K562 (cell line): Measurements from ENCODE around the gene SNX17. TPM values are rescaled to one million over a fixed set of nuclear protein-coding genes. Genes with fewer than 3 reads are reported as not detected.

Source experiments
- ATAC-seq: fragments of 200-7000 bp; cut with Tn5 transposase; 3 replicates; pipeline ENCODE4 v1.9.1; 2020; ENCODE audit warnings: moderate library complexity
- BruUV-seq: library from RNA; stranded (reverse); fragments of 400-500 nt; replicated peaks from 2 replicates; lab custom pipeline; 2021; lab: Mats Ljungman, UMichigan
- CTCF ChIA-PET: fragments of 300-600 bp; formaldehyde crosslinking; extraction: SDS; loops from one replicate; lab custom pipeline; 2021; ENCODE audit warnings: low intra/inter-chr PET ratio; lab: Yijun Ruan, JAX
- POLR2A ChIA-PET: fragments of 300-600, 350-650 bp; sonication (Branson Sonifier 250); formaldehyde crosslinking; extraction: SDS; loops from one replicate; lab custom pipeline; 2021; ENCODE audit warnings: antibody characterized with exemption, inconsistent platforms; lab: Yijun Ruan, JAX
- DNase-seq, 4 experiments: peaks; one replicate each; pipeline versions ENCODE4 v3.0.0 to v3.0.0-alpha.2; 2011 to 2018; ENCODE audit warnings: low spot score in 3 of 4, mixed read lengths in 3 of 4; ENCODE audit errors: extremely low read depth in 1 of 4
- FAIRE-seq: peaks from 2 replicates; lab custom pipeline; 2011; peaks lifted over from hg19 to GRCh38; lab: Jason Lieb, UNC
- H2AFZ ChIP-seq: 2 replicates; pipeline ENCODE4 v1.6.0; 2011; ENCODE audit warnings: low read depth, low read length, control low read depth, inconsistent platforms
- H3K27ac ChIP-seq: fragments of 200-600 bp; 3 replicates; pipeline ENCODE4 v1.8.0; 2011; ENCODE audit warnings: low read depth, mild to moderate bottlenecking, control low read depth, inconsistent platforms, low read length, moderate library complexity, mixed read lengths; ENCODE audit errors: extremely low read depth
- H3K27me3 ChIP-seq, 2 experiments: fragments of 300-600 bp in 1 of 2; 2 replicates in 1 of 2; 3 replicates in 1 of 2; pipeline versions ENCODE4 v1.6.0 to v1.8.0; 2011; ENCODE audit warnings: inconsistent platforms in 2 of 2, low read length in 2 of 2, mild to moderate bottlenecking in 1 of 2, mixed read lengths in 1 of 2, moderate library complexity in 1 of 2; ENCODE audit not compliant: control insufficient read depth in 2 of 2, insufficient read depth in 2 of 2
- H3K36me3 ChIP-seq: fragments of 300-600 bp; 3 replicates; pipeline ENCODE4 v1.8.0; 2011; ENCODE audit warnings: mild to moderate bottlenecking, low read length, inconsistent platforms; ENCODE audit not compliant: control insufficient read depth, insufficient read depth
- H3K4me1 ChIP-seq, 2 experiments: fragments of 200-600 bp in 1 of 2; replicated peaks in 1 of 2; 2 replicates in 1 of 2; 3 replicates in 1 of 2; pipeline versions ENCODE4 v1.5.1 to v1.8.0; 2011; ENCODE audit warnings: inconsistent platforms in 2 of 2, low read length in 2 of 2, mild to moderate bottlenecking in 1 of 2, mixed read lengths in 1 of 2, moderate library complexity in 1 of 2; ENCODE audit not compliant: control insufficient read depth in 2 of 2, insufficient read depth in 2 of 2
- H3K4me2 ChIP-seq: 2 replicates; pipeline ENCODE4 v1.6.1; 2011; ENCODE audit warnings: low read length, control low read depth, inconsistent platforms, mixed read lengths; ENCODE audit not compliant: insufficient read depth
- H3K4me3 ChIP-seq: fragments of 200-600 bp; sonication (generic), shearing (Covaris generic); 2 replicates; pipeline ENCODE4 v1.5.1; 2016; ENCODE audit warnings: control low read depth, inconsistent platforms
- H3K79me2 ChIP-seq: fragments of 200-600 bp; 3 replicates; pipeline ENCODE4 v1.8.0; 2011; ENCODE audit warnings: low read length, inconsistent platforms; ENCODE audit not compliant: control insufficient read depth, insufficient read depth
- H3K9ac ChIP-seq, 2 experiments: 2 replicates each; pipeline versions ENCODE4 v1.6.0 to v1.6.1; 2011; ENCODE audit warnings: low read depth in 2 of 2, low read length in 2 of 2, control low read depth in 1 of 2, inconsistent platforms in 1 of 2, mild to moderate bottlenecking in 1 of 2, mixed read lengths in 1 of 2; ENCODE audit not compliant: insufficient read depth in 1 of 2
- H3K9me1 ChIP-seq: one replicate; pipeline ENCODE4 v1.6.0; 2011; ENCODE audit warnings: inconsistent platforms, mild to moderate bottlenecking, low read length, moderate library complexity; ENCODE audit not compliant: control insufficient read depth, insufficient read depth
- H3K9me3 ChIP-seq: replicated peaks from 2 replicates; pipeline ENCODE4 v1.5.1; 2011; ENCODE audit warnings: low read depth, low read length, inconsistent platforms; ENCODE audit not compliant: control insufficient read depth, insufficient read depth
- H4K20me1 ChIP-seq: replicated peaks from 2 replicates; pipeline ENCODE4 v1.6.1; 2011; ENCODE audit warnings: low read length, inconsistent platforms, mixed read lengths; ENCODE audit not compliant: control insufficient read depth, insufficient read depth
- FIP1L1 ChIP-seq: fragments of 200-400 bp; formaldehyde crosslinking; IDR thresholded peaks from 2 replicates; pipeline ENCODE4 v1.6.1; 2018; ENCODE audit warnings: mild to moderate bottlenecking, low read depth, low read length; ENCODE audit not compliant: poor library complexity, severe bottlenecking
- PHF8 ChIP-seq: fragments of 200-600 bp; sonication (generic); IDR thresholded peaks from 2 replicates; pipeline ENCODE4 v1.6.1; 2012; ENCODE audit warnings: mixed run types, mild to moderate bottlenecking, inconsistent platforms, low read length, moderate library complexity, borderline replicate concordance
- POLR2A ChIP-seq: fragments of 450-650 bp; conservative IDR thresholded peaks from 2 replicates; pipeline ENCODE4 v1.6.1; 2016
- POLR2G ChIP-seq: fragments of 200-400 bp; formaldehyde crosslinking; IDR thresholded peaks from 2 replicates; pipeline ENCODE4 v1.6.1; 2017; ENCODE audit warnings: low read depth, mild to moderate bottlenecking, antibody characterized with exemption, low read length, moderate library complexity
- RBFOX2 ChIP-seq: fragments of 200-400 bp; formaldehyde crosslinking; IDR thresholded peaks from 2 replicates; pipeline ENCODE4 v1.6.1; 2017; ENCODE audit warnings: low read depth, mild to moderate bottlenecking, low read length, moderate library complexity
- RBM22 ChIP-seq: fragments of 200-400 bp; formaldehyde crosslinking; IDR thresholded peaks from 2 replicates; pipeline ENCODE4 v1.6.1; 2018; ENCODE audit warnings: low read length, low read depth; ENCODE audit not compliant: poor library complexity, severe bottlenecking
- ZBTB33 ChIP-seq: sonication (generic); formaldehyde crosslinking; IDR thresholded peaks from 2 replicates; pipeline ENCODE4 v1.8.1; 2023; ENCODE audit warnings: mild to moderate bottlenecking, missing genetic modification reagents
- WGBS: fragments of 100-300 bp; shearing (Covaris generic); methylation state at CpG from one replicate; pipeline ENCODE4 v1.1.6; 2016; ENCODE audit warnings: low coverage, mixed read lengths; ENCODE audit not compliant: insufficient coverage; ENCODE audit errors: missing lambda C conversion rate; 5-methylcytosine and 5-hydroxymethylcytosine counted together
- in situ Hi-C: fragments of 300-500 bp; cut with MboI; formaldehyde crosslinking; loops from 4 replicates; pipeline ENCODE4 v1.15.0; 2018; ENCODE audit warnings: inconsistent platforms, mixed read lengths
- intact Hi-C: fragments of 100-400 bp; cut with micrococcal nuclease; formaldehyde crosslinking; loops from 2 replicates; pipeline ENCODE4 v1.14.2; 2022
- polyA plus RNA-seq, 8 experiments: library from polyadenylated mRNA; depleted of rRNA in 4 of 8; stranded (reverse) in 5 of 8; unstranded in 3 of 8; fragments of >200 nt; fragmentation: Nextera tagmentation in 2 of 8; fragmentation: Illumina TruSeq in 1 of 8; extraction: Ambion mirVana in 2 of 8; extraction: Trizol in 1 of 8; gene quantifications; 2 replicates each; pipeline versions ENCODE4 v1.2.1 to v1.2.3, GENCODE V29; 2011 to 2014; ENCODE audit warnings: inconsistent platforms in 1 of 8, missing spikeins in 1 of 8
- total RNA-seq, 7 experiments: library from RNA; depleted of rRNA in 6 of 7; stranded (reverse); fragments of >200 nt in 6 of 7; fragmentation: Illumina TruSeq in 2 of 7; extraction: Trizol in 2 of 7; gene quantifications; 2 replicates each; pipeline versions ENCODE4 v1.2.1 to v1.2.3, GENCODE V29; 2011 to 2021; ENCODE audit warnings: low replicate concordance in 1 of 7

Gene SNX17
- total and polyA plus RNA-seq, 9 of the 15 experiments (the other 6 are each of a cell fraction or from before 2014, with no cell fraction given): 3.0 to 75.7 (median 54.6) TPM

GRCh38 chr2:27375513-27376099 is 5.2 kb downstream of the SNX17 start:
- POLR2A ChIA-PET: interaction anchor here (0.5 to 0.9 kb wide), 4 partner anchors 15 to 264 kb away, joined by 3 to 5 read pairs (median 3); partner anchors contain the start of gene GTF3C2
- no peak for ATAC-seq
- CTCF ChIA-PET: no interaction called here

More at GRCh38 chr2:27375513-27376099, 5.2 kb downstream of the SNX17 start:
- H4K20me1 ChIP-seq: no peaks in the 10 kb centered on the region
- H3K9ac ChIP-seq: no peak overlapping the region
- H2AFZ ChIP-seq: no peak overlapping the region
- H3K4me2 ChIP-seq: no peak overlapping the region
- H3K27ac ChIP-seq: no peak overlapping the region; the same call in 2 of the 3 replicates
- intact Hi-C loops (no loop called here), in situ Hi-C loops (no loop called here)
- no peaks in the 10 kb centered on the region for H3K27me3 ChIP-seq
- no peaks in the 10 kb centered on the region for H3K9me1 ChIP-seq
- peaks cover 45% of the 10 kb centered on the region for H3K79me2 ChIP-seq
- H3K9me3 ChIP-seq: no peaks in the 10 kb centered on the region
- DNase-seq: no peak
- FAIRE-seq: no peak
- H3K4me3 ChIP-seq: no peak overlapping the region
- peaks cover 71% of the 10 kb centered on the region for H3K36me3 ChIP-seq
- 0 out of 2 replicates have a peak, but pooled peaks have one; percentile 6 for TF ChIP-seq POLR2A
- 0 out of 2 replicates have a peak, but pooled peaks have one; percentile 40 for TF ChIP-seq ZBTB33
- no peak for TF ChIP-seq FIP1L1
- peak; percentile 58 for TF ChIP-seq RBM22
- TF ChIP-seq RBFOX2: peak; percentile 66; the same call in 1 of the 2 replicates
- TF ChIP-seq PHF8: no peak
- TF ChIP-seq POLR2G: peak; percentile 66
- peaks cover 12 to 43% of the 10 kb centered on the region in 2 experiments for H3K4me1 ChIP-seq
- WGBS: 86% methylated on average over 14 of the region's 20 CpGs
- BruUV-seq: no TSS peak
